IMR-90 (cell line): ENCODE results near the gene FBXL4. TPM values are rescaled to one million over a fixed set of nuclear protein-coding genes. Genes with fewer than 3 reads are reported as not detected.

ENCODE experiments used
- ATAC-seq: fragments of 200-7000 bp; cut with Tn5 transposase; 2 replicates; pipeline ENCODE4 v1.9.1; 2020; ENCODE audit warnings: low read depth, mild to moderate bottlenecking, moderate library complexity
- BruUV-seq: library from RNA; stranded (reverse); fragments of 400-500 nt; replicated peaks from 2 replicates; lab custom pipeline; 2021; lab: Mats Ljungman, UMichigan
- CTCF ChIA-PET: fragments of 300-600 bp; formaldehyde crosslinking; extraction: SDS; loops from one replicate; lab custom pipeline; 2021; ENCODE audit warnings: antibody characterized with exemption; lab: Yijun Ruan, JAX
- POLR2A ChIA-PET: fragments of 300-600 bp; sonication (Branson Sonifier 250); formaldehyde crosslinking; loops from one replicate; lab custom pipeline; 2022; ENCODE audit warnings: antibody characterized with exemption; ENCODE audit not compliant: unreplicated experiment; lab: Charles Lee
- DNase-seq: peaks from one replicate; pipeline ENCODE4 v3.0.0; 2013
- H2AFZ ChIP-seq: replicated peaks from 2 replicates; pipeline ENCODE3; 2013; ENCODE audit warnings: low read length, mild to moderate bottlenecking; ENCODE audit not compliant: poor library complexity
- H2AK5ac ChIP-seq: 2 replicates; pipeline ENCODE4 v1.6.1; 2013; ENCODE audit warnings: low read depth, low read length, inconsistent platforms
- H2AK9ac ChIP-seq: replicated peaks from 2 replicates; pipeline ENCODE3; 2013; ENCODE audit warnings: mild to moderate bottlenecking, low read depth, low read length, moderate library complexity; ENCODE audit not compliant: poor library complexity
- H2BK120ac ChIP-seq: 2 replicates; pipeline ENCODE4 v1.6.1; 2013; ENCODE audit warnings: low read depth, low read length, inconsistent platforms
- H2BK15ac ChIP-seq: 3 replicates; pipeline ENCODE4 v1.6.1; 2013; ENCODE audit warnings: low read depth, low read length, inconsistent platforms
- H2BK20ac ChIP-seq: 2 replicates; pipeline ENCODE4 v1.6.1; 2013; ENCODE audit warnings: low read depth, mild to moderate bottlenecking, inconsistent platforms, low read length, moderate library complexity
- H2BK5ac ChIP-seq: 2 replicates; pipeline ENCODE4 v1.6.1; 2013; ENCODE audit warnings: mild to moderate bottlenecking, low read depth, low read length, inconsistent platforms; ENCODE audit not compliant: poor library complexity, severe bottlenecking
- H3K14ac ChIP-seq: replicated peaks from 2 replicates; pipeline ENCODE4 v1.6.1; 2013; ENCODE audit warnings: low read depth, low read length, inconsistent platforms
- H3K18ac ChIP-seq: 2 replicates; pipeline ENCODE4 v1.6.1; 2013; ENCODE audit warnings: low read depth, low read length, control low read depth
- H3K23ac ChIP-seq: 2 replicates; pipeline ENCODE4 v1.6.1; 2013; ENCODE audit warnings: low read depth, low read length, inconsistent platforms
- H3K27ac ChIP-seq: 2 replicates; pipeline ENCODE4 v1.5.1; 2013; ENCODE audit warnings: mild to moderate bottlenecking, control low read depth, low read length; ENCODE audit not compliant: insufficient read depth
- H3K27me3 ChIP-seq: 2 replicates; pipeline ENCODE4 v1.6.1; 2013; ENCODE audit warnings: low read length; ENCODE audit not compliant: control insufficient read depth, insufficient read depth
- H3K36me3 ChIP-seq: 2 replicates; pipeline ENCODE4 v1.6.1; 2013; ENCODE audit warnings: low read length, mixed read lengths; ENCODE audit not compliant: control insufficient read depth, insufficient read depth
- H3K4ac ChIP-seq: 2 replicates; pipeline ENCODE4 v1.6.1; 2013; ENCODE audit warnings: low read depth, low read length, inconsistent platforms
- H3K4me1 ChIP-seq: 2 replicates; pipeline ENCODE4 v1.6.1; 2013; ENCODE audit warnings: low read length, mixed read lengths; ENCODE audit not compliant: control insufficient read depth, insufficient read depth
- H3K4me2 ChIP-seq: 2 replicates; pipeline ENCODE4 v1.6.1; 2013; ENCODE audit warnings: low read depth, mild to moderate bottlenecking, control low read depth, low read length, moderate library complexity
- H3K4me3 ChIP-seq: 2 replicates; pipeline ENCODE4 v1.5.1; 2013; ENCODE audit warnings: low read depth, mild to moderate bottlenecking, control low read depth, low read length, moderate library complexity; ENCODE audit not compliant: insufficient read depth
- H3K56ac ChIP-seq: 2 replicates; pipeline ENCODE4 v1.6.1; 2013; ENCODE audit warnings: low read length, inconsistent platforms; ENCODE audit not compliant: insufficient read depth; ENCODE audit errors: extremely low read depth
- H3K79me1 ChIP-seq, 2 experiments: 2 replicates each; pipeline ENCODE4 v1.6.1; 2013; ENCODE audit warnings: low read length in 2 of 2, inconsistent platforms in 1 of 2, low read depth in 1 of 2
- H3K9ac ChIP-seq: 2 replicates; pipeline ENCODE4 v1.6.1; 2013; ENCODE audit warnings: low read depth, low read length, control low read depth
- H3K9me1 ChIP-seq: 2 replicates; pipeline ENCODE4 v1.6.1; 2013; ENCODE audit warnings: low read length, inconsistent platforms; ENCODE audit not compliant: insufficient read depth
- H3K9me3 ChIP-seq: 2 replicates; pipeline ENCODE4 v1.6.1; 2013; ENCODE audit warnings: low read length; ENCODE audit not compliant: control insufficient read depth, insufficient read depth
- H4K20me1 ChIP-seq: 2 replicates; pipeline ENCODE4 v1.6.1; 2013; ENCODE audit warnings: low read length, inconsistent platforms; ENCODE audit not compliant: insufficient read depth
- H4K5ac ChIP-seq: 2 replicates; pipeline ENCODE4 v1.6.1; 2013; ENCODE audit warnings: mild to moderate bottlenecking, low read depth, low read length, control low read depth
- H4K8ac ChIP-seq, 2 experiments: 2 replicates each; pipeline ENCODE4 v1.6.1; 2013; ENCODE audit warnings: low read depth in 2 of 2, low read length in 2 of 2, control low read depth in 1 of 2, inconsistent platforms in 1 of 2
- H4K91ac ChIP-seq: 2 replicates; pipeline ENCODE4 v1.6.1; 2013; ENCODE audit warnings: low read depth, low read length, inconsistent platforms; ENCODE audit not compliant: insufficient read depth
- BHLHE40 ChIP-seq: fragments of 150-350 bp; IDR thresholded peaks from 2 replicates; pipeline ENCODE4 v1.6.1; 2016; ENCODE audit warnings: mild to moderate bottlenecking, low read depth, low read length
- CHD1 ChIP-seq: IDR thresholded peaks from 2 replicates; pipeline ENCODE4 v1.6.1; 2012; ENCODE audit warnings: low read depth, low read length, improper control_type of control experiment
- CTCF ChIP-seq: conservative IDR thresholded peaks from 2 replicates; pipeline ENCODE4 v1.5.1; 2012; ENCODE audit warnings: mild to moderate bottlenecking, low read depth, low read length, improper control_type of control experiment
- FOS ChIP-seq: fragments of 150-350 bp; IDR thresholded peaks from 2 replicates; pipeline ENCODE4 v1.6.1; 2016; ENCODE audit warnings: low read depth, low read length
- NFE2L2 ChIP-seq: fragments of 150-350 bp; IDR thresholded peaks from 2 replicates; pipeline ENCODE4 v1.6.1; 2016; ENCODE audit warnings: low read depth, mild to moderate bottlenecking, low read length
- POLR2A ChIP-seq: IDR thresholded peaks from 2 replicates; pipeline ENCODE4 v1.6.1; 2012; ENCODE audit warnings: mild to moderate bottlenecking, low read depth, low read length
- RFX5 ChIP-seq: IDR thresholded peaks from 2 replicates; pipeline ENCODE4 v1.8.0; 2012; ENCODE audit warnings: low read depth, mild to moderate bottlenecking, low read length, moderate library complexity
- SMC3 ChIP-seq: fragments of 150-350 bp; IDR thresholded peaks from 2 replicates; pipeline ENCODE4 v1.6.1; 2016; ENCODE audit warnings: low read depth, mild to moderate bottlenecking, antibody characterized with exemption, low read length, moderate library complexity
- WGBS, 2 experiments: methylation state at CpG; one replicate each; pipeline versions ENCODE4 v1.1.5 to v1.1.7; 2013; ENCODE audit warnings: missing lambda C conversion rate in 2 of 2; ENCODE audit not compliant: insufficient read length in 1 of 2; ENCODE audit errors: extremely low coverage in 2 of 2; 5-methylcytosine and 5-hydroxymethylcytosine counted together
- dilution Hi-C: fragments of 300-500 bp; cut with HindIII; formaldehyde crosslinking; loops from one replicate; pipeline ENCODE4 v1.14.3; 2018; ENCODE audit warnings: low sequenced_read_pairs; ENCODE audit not compliant: unreplicated experiment
- in situ Hi-C: fragments of 300-500 bp; cut with MboI; formaldehyde crosslinking; loops from 3 replicates; pipeline ENCODE4 v1.14.3; 2019; ENCODE audit warnings: low sequenced_read_pairs, inconsistent platforms, mixed read lengths
- intact Hi-C: fragments of 100-400 bp; cut with micrococcal nuclease; formaldehyde crosslinking; loops from 2 replicates; pipeline ENCODE4 v1.10.0; 2022
- polyA plus RNA-seq, 3 experiments: library from polyadenylated mRNA; depleted of rRNA; stranded (reverse); fragments of >200 nt; gene quantifications; 2 replicates each; pipeline ENCODE4 v1.2.3, GENCODE V29; 2012; ENCODE audit warnings: low replicate concordance in 1 of 3
- total RNA-seq: library from RNA; depleted of rRNA; stranded (reverse); fragments of >200 nt; gene quantifications from 2 replicates; pipeline ENCODE4 v1.2.3, GENCODE V29; 2012

FBXL4 gene
- total and polyA plus RNA-seq, 2 of the 4 experiments (the other 2 are of a cell fraction): 7.8 to 17.6 TPM

GRCh38 chr6:98928688-98929087, 19.1 kb downstream of the FBXL4 start:
- no peak overlapping the region for H2AK9ac ChIP-seq
- H3K4me2 ChIP-seq: no peak overlapping the region
- no peak overlapping the region for H2BK120ac ChIP-seq
- H3K79me1 ChIP-seq: peaks cover 14 to 19% of the 10 kb centered on the region in 2 experiments; a peak in 3 of 4 replicates
- H2BK20ac ChIP-seq: no peak overlapping the region
- no peaks in the 10 kb centered on the region for H3K27me3 ChIP-seq
- no peak overlapping the region for H3K18ac ChIP-seq
- no peak overlapping the region for H3K23ac ChIP-seq
- H3K4ac ChIP-seq: no peak overlapping the region
- no peaks in the 10 kb centered on the region for H3K4me1 ChIP-seq
- POLR2A ChIA-PET: no interaction called here
- no peak overlapping the region for H2AK5ac ChIP-seq
- DNase-seq (no peak), ATAC-seq (no peak)
- H4K91ac ChIP-seq: no peak overlapping the region
- no peak overlapping the region for H3K56ac ChIP-seq
- WGBS, 2 experiments: 100% methylated on average over 3 of the region's 3 CpGs; no CpG with 5 or more reads in 1 of the 2 experiments
- H2BK15ac ChIP-seq: no peak overlapping the region
- no peak overlapping the region for H4K5ac ChIP-seq
- H4K8ac ChIP-seq: no peak overlapping the region
- H2AFZ ChIP-seq: no peak overlapping the region
- no peaks in the 10 kb centered on the region for H3K9me3 ChIP-seq
- dilution Hi-C loops: no loop called here
- no peaks in the 10 kb centered on the region; the same call in 1 of the 2 replicates for H4K20me1 ChIP-seq
- no peak for TF ChIP-seq RFX5
- TF ChIP-seq SMC3: no peak
- no peak for TF ChIP-seq FOS
- no peak for TF ChIP-seq CTCF
- no peak for TF ChIP-seq BHLHE40
- TF ChIP-seq CHD1: no peak
- TF ChIP-seq POLR2A: no peak
- TF ChIP-seq NFE2L2: no peak
- H3K36me3 ChIP-seq: 0 out of 2 replicates have a peak, but pooled peaks cover 1% of the 10 kb centered on the region
- in situ Hi-C loops: no loop called here
- H3K27ac ChIP-seq: no peak overlapping the region
- CTCF ChIA-PET: no interaction called here
- H3K9me1 ChIP-seq: no peaks in the 10 kb centered on the region; the same call in 1 of the 2 replicates
- H3K9ac ChIP-seq: no peak overlapping the region
- H3K4me3 ChIP-seq: no peak overlapping the region
- no peak overlapping the region for H3K14ac ChIP-seq
- no TSS peak for BruUV-seq
- intact Hi-C loops: no loop called here
- no peak overlapping the region for H2BK5ac ChIP-seq
